TTC549 (cell line): Measurements from ENCODE around the gene SNX32.

ENCODE experiments used
- FAIRE-seq: peaks from 2 replicates; lab custom pipeline; 2012; peaks lifted over from hg19 to GRCh38; lab: Jason Lieb, UNC

The SNX32 gene

DNA sequence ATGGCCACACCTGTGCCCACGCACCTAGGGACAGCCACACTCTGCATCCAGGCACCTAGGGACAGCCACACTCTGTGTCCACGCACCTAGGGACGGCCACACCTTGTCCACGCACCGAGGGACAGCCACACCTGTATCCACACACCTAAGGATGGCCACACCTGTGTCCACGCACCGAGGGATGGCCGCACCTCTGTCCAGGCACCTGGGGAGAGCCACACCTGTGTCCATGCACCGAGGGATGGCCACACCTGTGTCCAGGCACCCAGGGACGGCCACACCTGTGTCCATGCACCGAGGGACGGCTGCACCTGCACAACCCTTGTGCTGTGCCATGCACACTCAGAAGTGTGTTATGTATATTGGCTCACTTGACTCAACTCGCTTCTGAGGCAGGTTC is 36.1 kb upstream of the SNX32 start:
- no peak for FAIRE-seq

DNA sequence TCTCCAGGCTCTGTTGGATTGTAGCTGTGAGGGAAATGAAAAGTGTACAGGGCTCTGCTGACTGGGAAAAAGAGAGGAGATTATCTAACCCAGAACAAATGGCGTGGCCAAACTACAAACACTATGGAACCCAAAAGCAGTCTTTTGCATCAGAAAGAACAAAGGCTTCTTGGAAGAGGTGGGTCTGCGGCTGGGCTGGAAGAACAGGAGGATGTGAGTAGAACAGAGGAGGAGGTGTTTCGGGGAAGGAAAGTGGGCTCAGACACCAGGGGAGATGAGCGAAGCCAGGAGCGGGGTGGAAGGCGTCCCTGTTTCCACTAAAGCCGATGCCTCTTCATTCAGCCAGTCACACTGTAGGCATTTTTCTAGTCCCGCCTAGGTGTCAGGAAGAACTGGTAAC is 34.9 kb upstream of the SNX32 start:
- FAIRE-seq, result no peak

DNA sequence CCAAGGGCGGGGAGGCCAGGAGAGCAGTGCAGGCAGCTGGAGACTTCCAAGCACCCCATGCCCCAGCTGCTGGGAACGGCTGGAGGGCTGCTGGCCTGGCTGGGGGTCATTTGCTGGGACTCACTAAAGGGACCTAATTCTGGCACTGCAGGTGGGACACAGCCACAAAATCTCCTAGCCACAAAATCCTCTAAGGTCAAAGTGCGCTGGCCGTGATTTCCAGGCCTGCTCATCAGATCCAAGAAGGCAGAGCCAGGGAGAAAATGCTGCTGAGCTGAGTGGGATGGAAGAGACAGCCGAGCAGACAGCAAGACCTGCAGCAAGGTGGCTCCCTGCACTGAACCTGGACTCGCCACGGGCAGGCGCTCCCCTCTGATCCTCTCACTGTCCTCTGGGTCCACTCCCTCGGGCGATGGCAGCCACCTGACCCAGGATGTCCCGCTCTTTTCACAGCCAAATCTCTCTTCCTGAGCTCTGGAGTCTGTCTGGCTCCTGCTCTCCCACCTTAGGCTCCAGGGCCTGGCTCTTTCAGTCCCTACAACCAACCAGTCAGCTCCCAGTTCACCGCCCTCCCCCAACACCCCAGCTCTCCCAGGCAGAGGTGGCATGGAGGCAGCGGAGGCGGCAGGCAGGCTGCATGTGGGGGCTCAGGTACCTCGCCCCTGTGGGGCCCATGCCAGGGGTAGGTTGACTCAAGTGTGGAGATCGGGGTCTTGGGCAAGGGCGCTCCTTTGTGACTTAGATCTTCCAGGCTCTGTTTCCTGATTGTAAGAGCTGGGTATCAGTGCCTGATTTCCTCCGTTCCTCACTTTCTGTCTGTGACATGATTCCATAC is 32.4 kb upstream of the SNX32 start:
- no peak for FAIRE-seq

DNA sequence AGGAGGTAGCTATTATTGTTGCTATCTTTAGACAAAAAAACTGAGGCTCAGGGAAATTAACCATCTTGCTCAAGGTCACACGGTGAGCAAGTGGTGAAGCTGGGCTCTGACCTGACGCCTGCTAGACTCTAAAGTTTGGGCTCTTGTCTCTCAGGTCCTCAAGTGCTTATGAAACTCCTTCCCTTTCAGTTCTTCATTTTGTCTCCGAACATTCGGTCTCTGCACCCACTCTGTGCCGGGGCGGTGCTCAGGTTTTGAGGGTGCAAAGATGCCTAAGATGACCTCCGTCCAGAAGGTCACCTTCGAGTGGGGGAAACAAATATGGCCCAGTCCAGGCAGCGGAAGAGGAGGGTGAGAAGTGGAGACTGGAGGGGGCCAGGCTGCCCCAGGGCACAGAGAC is 30.9 kb upstream of the SNX32 start:
- FAIRE-seq, result no peak

DNA sequence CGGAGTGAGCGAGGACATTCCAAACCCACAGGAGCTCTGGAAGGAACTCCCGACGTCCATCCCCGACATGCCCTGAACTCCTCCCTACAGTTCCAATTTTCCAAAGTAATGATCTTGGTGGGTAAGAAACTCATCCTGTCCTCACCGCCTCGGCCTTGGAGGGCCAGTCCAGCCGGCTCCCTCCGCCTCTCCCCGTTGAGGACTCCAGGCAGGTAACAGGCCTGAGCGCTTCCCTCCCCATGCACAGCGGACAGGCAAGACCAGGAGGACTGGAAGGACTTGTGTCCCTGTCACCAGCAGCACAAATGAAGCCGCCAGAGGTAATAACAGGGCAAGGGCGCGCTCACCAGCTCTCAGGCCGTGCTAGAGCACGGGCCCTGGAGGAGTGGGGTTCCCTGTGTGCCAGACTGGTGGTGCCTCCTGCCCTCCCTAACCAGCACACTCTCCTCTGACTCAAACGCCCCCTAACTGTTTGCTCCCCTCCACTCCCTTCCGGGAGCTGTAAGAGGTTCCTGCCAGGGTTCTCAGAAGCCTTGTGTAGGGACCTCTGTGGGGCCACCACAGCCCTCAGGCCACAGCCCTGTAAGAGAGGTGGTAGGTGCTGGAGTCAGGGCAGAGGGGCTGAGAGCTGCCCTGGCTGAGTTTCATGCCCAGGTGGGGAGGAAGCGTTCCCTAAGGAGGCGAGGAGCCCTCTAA is 29.8 kb upstream of the SNX32 start:
- no peak for FAIRE-seq

DNA sequence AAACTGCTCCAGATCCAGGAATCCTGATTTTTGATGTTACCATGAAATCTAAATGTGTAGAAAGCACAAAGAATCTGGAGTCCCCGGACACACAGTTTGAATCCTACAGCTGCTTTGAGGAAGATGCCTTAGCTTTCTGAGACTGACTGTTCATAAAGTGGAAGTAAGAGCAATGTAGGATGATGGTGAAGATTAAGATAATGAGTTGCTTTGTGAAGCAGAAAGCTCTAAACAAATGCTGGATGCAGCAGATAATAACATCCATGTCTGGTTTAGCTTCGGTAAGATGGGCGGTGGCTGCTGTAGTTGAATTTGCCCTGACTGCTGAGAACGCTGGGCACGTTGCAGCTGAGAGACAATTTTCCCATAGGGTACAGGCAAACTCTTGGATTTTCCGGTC is 26.8 kb upstream of the SNX32 start:
- FAIRE-seq, result no peak

DNA sequence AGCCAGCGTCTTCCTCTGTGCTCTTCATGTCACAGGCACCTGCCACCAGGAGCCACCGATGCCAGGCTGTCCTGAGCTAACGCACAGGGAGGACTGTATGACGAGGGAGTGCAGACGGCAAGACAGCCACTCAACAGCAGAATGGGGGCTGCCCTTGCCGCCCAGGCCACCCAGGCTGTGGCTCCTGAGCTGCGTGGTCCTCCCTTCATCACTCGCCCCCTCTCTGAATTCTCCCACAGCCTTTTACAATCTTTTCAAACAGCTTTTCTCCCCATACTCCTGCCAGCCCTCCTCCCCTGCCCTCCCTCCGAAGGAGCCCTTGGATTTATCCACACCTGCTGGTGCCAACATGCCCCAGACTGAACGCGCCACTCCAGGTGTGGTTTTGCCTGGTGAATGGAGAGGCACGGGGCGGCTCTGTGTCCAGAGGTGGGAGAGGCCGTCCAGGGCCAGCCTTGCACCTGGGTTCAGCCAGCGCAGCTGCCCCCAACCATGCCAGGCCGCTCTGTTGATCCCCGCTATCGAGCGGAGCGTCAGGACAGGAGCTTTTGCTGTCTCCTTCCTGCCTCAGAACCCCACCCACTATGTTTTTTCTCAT is 24.9 kb upstream of the SNX32 start:
- no peak for FAIRE-seq

DNA sequence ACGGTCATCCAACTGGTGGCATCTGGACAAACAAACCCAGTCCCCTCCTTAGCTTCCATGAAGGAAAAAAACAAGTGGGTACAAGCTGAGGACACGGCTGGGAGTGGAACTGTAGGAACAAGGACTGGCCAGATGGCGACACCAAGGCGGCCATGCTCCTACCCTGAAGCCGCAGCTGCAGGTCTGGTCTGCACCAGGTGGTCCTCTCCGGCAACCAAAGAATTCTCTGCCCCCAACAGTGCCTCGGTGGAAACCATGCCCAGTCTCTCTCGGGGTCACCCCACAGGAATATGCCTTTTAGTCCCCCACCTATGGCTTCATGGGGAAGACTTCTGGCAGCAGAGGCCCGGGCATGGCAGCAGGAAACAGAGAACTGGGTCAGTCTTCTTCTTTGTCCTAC is 24.3 kb upstream of the SNX32 start:
- FAIRE-seq, result no peak

DNA sequence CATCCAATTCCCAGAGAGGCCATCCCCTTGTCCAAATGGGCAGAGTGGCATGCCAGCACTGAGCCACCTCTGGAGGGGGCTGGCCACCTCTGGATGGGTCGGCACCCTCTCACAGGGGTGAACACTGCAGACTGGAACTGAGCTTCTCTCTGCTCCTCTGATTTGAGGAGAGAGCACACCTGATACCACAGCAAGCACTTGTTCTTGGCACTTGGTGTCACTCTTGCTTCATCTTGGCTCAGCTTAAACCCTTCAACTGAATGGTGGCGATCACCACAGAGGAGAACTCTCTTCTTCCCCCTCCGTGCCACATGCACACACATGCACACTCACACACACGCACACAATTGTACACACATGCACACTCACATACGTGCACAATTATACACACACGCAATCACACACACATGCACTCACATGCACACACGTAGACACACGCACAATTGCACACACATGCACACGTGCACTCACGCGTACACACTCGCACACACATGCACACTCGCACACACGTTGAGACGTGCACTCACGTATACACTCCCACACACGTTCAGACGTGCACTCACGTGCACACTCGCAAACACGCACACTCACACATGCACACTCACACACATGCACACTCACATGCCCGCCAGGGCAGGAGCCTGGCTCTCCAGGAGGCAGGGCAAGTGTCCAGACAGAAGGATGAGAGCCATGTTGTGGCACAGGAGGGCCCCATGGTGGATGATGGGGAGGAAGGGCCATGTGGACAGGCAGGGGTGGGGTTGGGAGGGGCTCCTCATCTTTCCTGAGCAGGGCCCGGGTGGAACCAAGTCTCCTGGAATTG is 23.5 kb upstream of the SNX32 start:
- no peak for FAIRE-seq

DNA sequence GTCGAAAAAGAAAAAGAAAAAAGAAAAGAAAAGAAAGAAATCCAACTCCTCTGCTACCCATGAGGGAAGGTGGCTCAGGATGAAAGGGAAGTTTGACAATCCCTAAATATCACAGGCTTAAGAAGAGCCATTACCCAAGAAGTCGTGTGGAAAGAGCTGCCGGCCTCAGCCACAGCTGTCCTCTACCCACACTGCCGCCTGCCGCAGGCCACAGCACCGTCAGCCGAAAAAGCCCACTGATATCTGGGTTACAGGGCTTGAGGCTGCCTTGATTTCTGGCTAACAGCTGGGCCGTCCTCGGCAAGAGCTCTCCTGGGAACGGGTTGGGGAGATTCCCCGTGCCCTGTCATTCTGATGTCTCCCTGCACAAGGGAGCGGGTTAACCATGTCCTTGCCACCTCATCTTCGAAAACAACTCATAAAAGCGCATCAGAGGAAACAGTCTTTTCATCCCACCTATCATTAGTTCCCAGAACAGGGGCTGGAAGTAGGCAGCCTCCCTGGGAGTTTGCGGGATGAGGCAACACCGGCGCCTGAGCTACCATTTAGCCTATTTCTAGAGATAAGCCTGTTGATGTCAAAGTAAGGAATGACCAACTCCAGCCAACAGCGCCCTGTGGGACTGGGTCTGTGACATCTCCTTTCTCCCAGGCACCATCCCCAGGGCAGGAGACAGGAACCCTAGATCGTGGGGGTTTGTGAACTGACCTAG is 21.8 kb upstream of the SNX32 start:
- no peak for FAIRE-seq

DNA sequence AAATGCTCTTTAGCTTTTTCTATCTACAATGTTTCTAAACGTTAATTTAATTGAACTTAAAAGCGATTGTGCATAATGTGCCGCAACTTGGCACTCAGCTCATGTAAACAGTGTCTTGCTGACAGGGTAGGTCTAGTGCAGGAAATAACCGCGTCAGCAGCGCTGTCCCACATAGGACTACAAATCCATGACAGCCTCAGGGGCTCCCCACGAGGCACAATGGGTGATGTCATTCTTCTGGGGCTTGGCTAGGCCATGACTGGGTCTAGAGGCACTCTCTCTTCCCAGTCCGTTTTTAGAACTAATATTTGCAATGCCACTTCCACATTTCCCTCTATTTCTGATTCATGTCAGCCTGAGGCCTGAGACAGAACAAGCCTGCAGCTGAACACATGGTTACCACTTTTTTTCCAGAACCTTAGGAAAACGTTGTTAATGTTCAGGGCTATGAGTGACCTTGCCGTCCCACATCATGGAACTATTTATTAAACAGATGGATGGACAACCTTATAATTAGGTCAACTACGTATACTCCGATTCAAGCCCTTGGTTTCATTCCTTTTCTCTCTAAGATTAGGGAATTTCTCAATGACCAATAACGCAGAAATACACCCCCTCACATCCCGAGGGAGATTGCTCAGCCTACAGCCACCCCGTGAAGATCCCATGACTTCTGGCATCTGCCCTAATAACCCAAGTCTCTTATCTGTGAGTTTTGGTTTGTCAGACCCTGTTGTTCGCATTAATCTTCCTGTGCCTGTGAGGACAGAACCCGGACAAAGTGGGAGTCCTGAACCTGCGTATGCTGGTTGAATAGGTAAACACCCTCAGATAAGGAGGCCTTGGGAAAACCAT is 19.4 kb upstream of the SNX32 start:
- no peak for FAIRE-seq

DNA sequence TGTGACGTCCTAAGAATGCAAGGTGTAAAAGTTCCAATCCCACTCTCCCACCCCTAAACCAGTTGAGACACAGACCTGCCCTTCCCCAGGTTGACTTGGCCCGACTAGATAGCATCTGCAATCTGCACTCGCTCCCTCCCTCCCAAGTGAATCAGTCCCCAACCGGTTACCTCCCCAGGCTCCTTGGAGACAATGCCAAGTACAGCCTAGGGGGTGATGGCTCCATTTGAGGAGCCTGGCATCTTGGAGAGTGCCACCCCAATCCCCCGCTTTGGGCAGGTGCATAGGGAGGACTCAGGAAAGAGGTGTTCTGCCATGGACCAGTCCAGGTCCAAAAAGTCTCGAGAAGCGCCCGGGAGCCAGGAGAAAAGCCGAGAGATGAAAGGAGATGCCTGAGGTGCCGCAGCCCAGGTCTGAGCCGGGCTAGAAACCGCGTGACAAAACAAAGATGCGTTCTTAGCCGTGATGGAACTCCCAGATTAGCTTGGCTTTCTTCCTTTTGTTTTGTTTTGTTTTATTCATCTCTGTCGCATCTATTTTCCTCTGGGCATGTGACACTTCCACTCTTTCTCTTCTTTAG is 18.7 kb upstream of the SNX32 start:
- no peak for FAIRE-seq

DNA sequence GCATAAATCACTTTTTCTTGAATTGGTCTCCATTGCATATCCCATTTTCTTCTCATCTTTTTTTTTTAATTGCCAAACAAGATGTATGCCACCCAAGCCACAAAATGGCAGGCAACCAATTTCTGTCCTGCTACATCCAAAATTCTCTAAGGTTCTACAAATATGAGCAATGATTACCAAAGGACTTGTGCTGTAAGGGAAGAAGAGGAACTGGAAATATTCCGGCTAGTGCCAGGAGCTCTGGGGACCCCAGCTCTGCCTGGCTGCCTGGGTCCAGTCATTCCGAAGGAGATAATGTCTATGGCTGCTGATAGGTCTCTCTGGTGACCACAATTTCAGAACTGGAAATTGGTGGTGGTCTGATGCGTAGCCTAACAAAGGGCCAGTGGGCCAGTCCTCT is 17.1 kb upstream of the SNX32 start:
- FAIRE-seq, result no peak

DNA sequence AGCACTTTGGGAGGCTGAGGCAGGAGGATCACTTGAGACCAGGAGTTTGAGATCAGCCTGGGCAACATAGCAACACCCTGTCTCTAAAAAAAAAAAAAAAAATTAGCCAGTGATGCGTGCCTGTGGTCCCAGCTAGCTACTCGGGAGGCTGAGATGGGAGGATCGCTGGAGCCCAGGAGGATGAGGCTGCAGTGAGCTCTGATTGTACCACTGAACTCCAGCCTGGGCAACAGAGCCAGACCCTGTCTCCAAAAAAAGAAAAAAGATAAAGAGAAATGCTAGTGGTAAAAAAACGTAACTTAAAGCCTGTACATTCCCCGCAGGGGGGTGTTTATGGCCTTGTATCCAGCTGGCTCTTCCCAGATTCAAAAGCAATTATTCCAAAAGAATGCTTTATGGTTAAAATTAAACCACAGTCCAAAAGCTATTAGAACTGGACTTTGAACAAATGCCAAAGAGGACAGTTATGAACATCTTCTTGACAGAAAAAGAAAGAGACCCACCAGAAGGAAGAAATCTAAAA is 16.4 kb upstream of the SNX32 start:
- FAIRE-seq, result no peak

DNA sequence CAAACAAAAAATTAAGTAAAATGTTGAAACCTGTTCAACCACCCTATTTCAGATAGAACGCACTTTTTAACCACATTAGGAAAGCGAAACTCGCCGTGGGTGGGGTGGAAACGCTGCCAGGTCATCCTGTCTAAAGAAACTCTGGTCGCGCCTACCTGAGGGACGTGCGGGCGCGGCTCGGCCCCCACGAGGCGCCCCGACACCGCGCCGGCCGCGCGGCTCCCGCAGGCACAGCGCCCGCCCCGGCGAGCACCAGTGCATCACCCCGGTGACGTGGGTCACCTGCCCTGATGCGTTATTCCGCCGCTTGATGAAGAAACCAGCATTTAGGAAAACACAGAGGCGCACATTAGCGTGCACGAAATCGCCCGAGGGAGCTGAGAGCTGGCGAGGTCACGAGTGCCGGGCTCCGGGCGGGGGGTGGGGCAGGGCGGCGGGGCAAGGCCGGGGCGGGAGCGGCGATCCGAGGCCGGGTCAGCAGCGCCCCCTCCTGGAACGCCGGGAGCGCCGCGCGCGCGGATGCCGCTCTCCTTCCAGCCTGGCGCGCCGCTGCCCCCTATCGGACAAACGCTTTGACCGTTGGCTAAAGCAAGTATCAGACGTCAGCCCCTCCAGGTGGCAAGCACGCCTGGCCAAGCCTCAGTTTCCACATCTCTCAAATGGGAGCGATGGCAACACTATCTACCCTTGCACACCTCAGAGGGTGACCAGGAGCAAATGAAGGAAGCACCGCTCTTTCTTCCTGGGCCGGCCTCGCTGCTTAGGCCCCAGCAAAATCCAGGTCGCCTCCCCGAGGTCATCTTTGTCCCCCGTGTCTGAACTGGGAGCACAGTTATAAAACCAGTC is 15.7 kb upstream of the SNX32 start:
- no peak for FAIRE-seq

DNA sequence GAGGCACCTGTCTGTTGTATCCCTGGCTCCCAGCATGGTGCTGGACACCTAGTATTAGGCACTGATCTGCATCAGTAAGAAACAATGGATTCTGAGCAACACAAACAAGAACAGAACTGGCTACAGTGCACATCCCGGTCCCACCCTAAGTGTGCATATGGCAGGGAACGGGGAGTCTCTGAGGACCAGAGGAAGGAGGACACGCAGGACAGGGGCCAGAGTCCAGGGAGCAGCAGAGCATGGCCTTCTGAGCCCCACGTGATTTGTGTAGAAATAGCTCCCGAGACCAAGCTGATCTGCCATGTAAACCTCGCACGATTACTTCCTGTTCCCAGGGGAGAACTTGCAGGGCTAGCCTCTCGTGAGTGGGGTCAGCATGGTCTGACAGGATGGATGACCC is 12.7 kb upstream of the SNX32 start:
- no peak for FAIRE-seq

DNA sequence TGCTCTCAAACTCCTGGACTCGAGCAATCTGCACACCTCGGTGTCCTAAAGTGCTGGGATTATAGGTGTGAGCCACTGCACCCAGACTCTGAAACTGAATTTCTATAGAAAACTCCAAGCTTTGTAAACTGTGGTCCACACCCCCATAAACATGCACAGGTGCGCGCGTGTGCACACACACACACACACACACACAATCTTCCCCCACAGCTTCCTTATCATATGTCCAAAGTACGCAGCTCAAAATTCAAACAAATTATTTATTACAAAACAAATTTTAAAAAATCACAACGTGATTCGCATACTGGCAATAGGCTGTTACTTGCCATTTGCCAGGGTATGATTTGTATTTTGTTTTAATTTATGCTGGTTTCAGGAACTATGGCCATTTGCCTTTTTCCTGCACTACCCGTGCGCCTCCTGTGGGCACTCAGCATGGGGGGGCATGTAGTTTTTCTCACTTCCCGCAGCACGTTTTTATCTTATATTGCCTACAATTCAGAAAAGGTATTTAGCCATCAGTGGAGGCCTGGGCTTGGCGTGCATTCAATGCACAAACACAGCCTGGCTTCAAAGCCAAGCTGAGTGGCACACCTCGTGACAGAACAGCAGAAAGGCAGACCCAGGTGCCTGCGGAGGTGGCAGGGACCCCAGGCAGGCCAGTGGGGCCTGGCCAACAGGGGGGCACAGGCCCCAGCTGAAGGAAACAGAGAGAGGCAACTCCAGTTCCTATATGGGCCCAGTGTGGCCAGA is 10.8 kb upstream of the SNX32 start:
- no peak for FAIRE-seq

DNA sequence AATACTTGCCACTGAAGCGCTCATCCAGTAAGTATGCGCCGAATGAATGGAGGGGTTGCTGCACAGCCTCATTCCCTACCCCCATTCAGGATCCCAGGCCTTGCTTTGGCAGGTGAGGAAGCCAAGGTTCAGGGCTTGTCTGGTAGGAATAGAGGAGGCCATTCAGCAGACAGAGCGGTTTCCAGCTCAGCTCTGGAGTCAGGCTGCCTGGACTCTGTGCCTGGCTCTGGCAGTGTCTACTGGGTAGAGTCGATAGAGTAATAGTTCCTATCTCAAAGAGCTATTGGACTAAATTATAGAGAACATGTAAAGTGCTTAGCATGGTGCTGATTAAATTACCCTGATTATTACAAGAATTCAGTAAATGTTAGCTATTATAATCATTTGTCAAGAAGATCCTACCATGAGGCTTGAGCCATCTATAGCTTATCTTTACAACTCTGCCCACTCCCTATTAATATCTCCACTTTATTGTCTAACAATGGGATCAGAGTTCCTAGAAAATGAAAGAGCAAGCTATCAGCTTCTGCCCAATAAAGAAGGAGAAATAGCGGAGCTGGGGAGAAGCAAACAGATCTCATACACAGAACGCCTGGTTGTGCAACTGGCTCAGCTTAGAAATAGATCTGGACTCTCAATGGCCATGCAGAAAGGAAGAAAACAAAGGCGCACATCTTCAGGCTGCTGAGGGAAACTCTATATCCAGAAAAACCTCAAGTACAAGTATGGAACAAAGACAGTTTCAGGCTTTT is 6.6 kb upstream of the SNX32 start:
- FAIRE-seq, result no peak
